HepG2 (cell line): ENCODE data around the gene KLHL21. TPM values are rescaled to one million over a fixed set of nuclear protein-coding genes. Genes with fewer than 3 reads are reported as not detected.
A peak's percentile ranks its signal among the peaks of the same experiment; 100 is the strongest.

Experiments used
- PBX3 ChIP-seq: sonication (generic); formaldehyde crosslinking; IDR thresholded peaks from 2 replicates; pipeline ENCODE4 v1.8.1; 2023; ENCODE audit warnings: missing genetic modification reagents, inconsistent platforms, borderline replicate concordance
- PHF8 ChIP-seq: sonication (generic); formaldehyde crosslinking; IDR thresholded peaks from 2 replicates; pipeline ENCODE4 v1.5.0; 2020; ENCODE audit warnings: missing genetic modification reagents
- TRAFD1 ChIP-seq: sonication (generic); formaldehyde crosslinking; IDR thresholded peaks from 2 replicates; pipeline ENCODE4 v1.5.1; 2020; ENCODE audit warnings: missing genetic modification reagents, mild to moderate bottlenecking, borderline replicate concordance
- ZBTB2 ChIP-seq: sonication (generic); formaldehyde crosslinking; IDR thresholded peaks from 2 replicates; pipeline ENCODE4 v1.8.0; 2022; ENCODE audit warnings: low read depth, missing genetic modification reagents
- ZNF879 ChIP-seq: sonication (generic); formaldehyde crosslinking; IDR thresholded peaks from 2 replicates; pipeline ENCODE4 v1.8.1; 2023; ENCODE audit warnings: missing genetic modification reagents
- ZZZ3 ChIP-seq: sonication (generic); formaldehyde crosslinking; IDR thresholded peaks from 2 replicates; pipeline ENCODE4 v1.4.0; 2020; ENCODE audit warnings: missing genetic modification reagents, mild to moderate bottlenecking, borderline replicate concordance
- polyA plus RNA-seq, 8 experiments: library from polyadenylated mRNA; depleted of rRNA in 3 of 8; stranded (reverse) in 7 of 8; unstranded in 1 of 8; fragments of >200 nt; fragmentation: Illumina TruSeq in 4 of 8; extraction: Trizol in 4 of 8; gene quantifications; 2 replicates each; pipeline versions ENCODE4 v1.2.1 to v1.2.3, GENCODE V29; 2011 to 2016; ENCODE audit warnings: low read depth in 4 of 8, missing spikeins in 1 of 8, mixed read lengths in 1 of 8; ENCODE audit not compliant: insufficient read depth in 1 of 8
- total RNA-seq, 5 experiments: library from RNA; depleted of rRNA; stranded (reverse); fragments of >200 nt; fragmentation: Illumina TruSeq; extraction: Trizol; gene quantifications; 2 replicates each; pipeline ENCODE4 v1.2.3, GENCODE V29; 2016; ENCODE audit warnings: low read depth in 1 of 5
- TF ChIP-seq, protein P1 (sequence below): sonication (generic); formaldehyde crosslinking; IDR thresholded peaks from 2 replicates; pipeline ENCODE4 v1.4.0; 2020; ENCODE audit warnings: mild to moderate bottlenecking, missing genetic modification reagents
- TF ChIP-seq, protein P2 (sequence below): IDR thresholded peaks from 2 replicates; pipeline ENCODE4 v1.6.1; 2012; ENCODE audit warnings: low read length, improper control_type of control experiment

Gene KLHL21
- total and polyA plus RNA-seq, 2 of the 13 experiments (the other 11 are each of a cell fraction or from before 2014, with no cell fraction given) = 14.8 to 25.0 TPM

DNA sequence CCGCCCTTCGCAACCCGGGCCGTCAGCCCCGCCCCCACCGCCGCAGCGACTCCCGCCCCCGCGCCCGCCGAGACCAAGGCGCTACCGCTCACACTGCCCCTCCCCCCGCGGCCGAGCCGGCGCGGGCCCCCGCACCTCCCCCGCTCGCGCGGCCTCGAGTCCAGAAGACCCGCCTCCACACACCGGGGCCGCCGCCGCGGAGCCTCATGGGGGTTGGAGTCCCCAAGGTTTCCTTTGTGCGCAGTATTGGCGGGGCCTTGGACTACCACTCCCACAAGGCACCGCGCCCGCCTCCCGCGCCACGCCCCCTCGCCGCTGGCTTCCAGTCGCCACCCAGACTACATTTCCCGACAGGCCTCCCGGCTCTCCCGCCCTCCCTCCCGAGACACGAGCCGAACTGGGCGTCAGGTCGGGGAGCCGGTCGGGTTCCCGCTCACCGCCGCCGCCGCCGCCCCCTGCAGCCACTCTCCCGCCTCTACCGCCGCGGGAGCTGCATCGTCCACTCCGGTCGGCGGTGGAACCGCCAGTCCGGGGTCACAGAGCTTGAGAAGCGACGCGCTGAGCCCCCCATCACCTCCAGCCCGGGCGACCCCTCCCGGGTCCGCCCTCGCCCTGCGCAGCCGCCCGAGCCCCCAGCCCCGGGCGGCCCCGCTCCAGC lies 10.8 kb upstream of the KLHL21 start, which contains the start of gene PHF13 (continued):
- TF ChIP-seq, protein P1, sequence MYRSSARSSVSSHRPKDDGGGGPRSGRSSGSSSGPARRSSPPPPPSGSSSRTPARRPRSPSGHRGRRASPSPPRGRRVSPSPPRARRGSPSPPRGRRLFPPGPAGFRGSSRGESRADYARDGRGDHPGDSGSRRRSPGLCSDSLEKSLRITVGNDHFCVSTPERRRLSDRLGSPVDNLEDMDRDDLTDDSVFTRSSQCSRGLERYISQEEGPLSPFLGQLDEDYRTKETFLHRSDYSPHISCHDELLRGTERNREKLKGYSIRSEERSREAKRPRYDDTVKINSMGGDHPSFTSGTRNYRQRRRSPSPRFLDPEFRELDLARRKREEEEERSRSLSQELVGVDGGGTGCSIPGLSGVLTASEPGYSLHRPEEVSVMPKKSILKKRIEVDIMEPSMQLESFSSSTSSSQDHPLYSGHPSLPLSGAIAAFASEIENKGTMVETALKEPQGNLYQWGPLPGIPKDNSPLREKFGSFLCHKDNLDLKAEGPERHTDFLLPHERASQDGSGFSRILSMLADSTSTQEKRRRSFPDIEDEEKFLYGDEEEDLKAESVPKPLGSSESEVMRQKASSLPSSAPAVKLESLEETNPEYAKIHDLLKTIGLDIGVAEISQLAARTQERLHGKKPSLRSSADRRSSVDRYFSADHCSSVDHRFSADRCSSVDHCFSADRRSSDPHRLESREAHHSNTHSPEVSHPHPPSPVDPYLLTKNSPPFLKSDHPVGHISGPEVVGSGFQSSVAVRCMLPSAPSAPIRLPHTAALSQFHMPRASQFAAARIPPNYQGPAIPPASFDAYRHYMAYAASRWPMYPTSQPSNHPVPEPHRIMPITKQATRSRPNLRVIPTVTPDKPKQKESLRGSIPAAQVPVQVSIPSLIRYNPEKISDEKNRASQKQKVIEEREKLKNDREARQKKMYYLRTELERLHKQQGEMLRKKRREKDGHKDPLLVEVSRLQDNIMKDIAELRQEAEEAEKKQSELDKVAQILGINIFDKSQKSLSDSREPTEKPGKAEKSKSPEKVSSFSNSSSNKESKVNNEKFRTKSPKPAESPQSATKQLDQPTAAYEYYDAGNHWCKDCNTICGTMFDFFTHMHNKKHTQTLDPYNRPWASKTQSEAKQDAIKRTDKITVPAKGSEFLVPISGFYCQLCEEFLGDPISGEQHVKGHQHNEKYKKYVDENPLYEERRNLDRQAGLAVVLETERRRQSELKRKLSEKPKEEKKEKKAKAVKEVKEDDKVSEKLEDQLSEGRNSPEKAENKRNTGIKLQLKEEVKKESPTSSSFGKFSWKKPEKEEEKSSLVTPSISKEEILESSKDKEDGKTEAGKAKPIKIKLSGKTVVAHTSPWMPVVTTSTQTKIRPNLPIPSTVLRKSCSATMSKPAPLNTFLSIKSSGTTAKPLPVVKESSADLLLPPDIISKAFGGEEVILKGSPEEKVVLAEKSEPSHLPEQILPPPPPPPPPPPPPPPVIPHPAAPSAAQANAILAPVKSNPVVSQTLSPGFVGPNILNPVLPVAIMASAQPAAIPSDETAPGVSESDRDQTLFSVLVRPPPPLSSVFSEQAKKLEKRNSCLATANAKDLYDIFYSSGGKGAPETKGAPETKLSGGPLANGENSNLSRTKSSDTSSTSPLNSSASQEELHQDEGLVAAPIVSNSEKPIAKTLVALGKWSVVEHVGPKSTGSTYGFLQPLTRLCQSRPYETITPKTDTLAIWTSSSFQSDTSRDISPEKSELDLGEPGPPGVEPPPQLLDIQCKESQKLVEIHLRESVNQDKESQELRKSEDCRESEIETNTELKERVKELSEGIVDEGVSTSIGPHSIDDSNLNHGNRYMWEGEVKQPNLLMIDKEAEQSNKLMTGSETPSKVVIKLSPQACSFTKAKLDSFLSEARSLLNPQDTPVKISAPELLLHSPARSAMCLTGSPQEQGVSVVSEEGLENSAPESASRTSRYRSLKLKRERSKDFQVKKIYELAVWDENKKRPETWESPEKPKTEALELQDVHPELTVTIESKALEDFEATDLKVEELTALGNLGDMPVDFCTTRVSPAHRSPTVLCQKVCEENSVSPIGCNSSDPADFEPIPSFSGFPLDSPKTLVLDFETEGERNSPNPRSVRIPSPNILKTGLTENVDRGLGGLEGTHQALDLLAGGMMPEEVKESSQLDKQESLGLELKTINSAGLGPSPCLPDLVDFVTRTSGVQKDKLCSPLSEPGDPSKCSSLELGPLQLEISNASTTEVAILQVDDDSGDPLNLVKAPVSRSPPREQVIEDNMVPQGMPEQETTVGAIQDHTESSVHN (CRISPR knock-in tag) = no peak
- TF ChIP-seq, protein P2, sequence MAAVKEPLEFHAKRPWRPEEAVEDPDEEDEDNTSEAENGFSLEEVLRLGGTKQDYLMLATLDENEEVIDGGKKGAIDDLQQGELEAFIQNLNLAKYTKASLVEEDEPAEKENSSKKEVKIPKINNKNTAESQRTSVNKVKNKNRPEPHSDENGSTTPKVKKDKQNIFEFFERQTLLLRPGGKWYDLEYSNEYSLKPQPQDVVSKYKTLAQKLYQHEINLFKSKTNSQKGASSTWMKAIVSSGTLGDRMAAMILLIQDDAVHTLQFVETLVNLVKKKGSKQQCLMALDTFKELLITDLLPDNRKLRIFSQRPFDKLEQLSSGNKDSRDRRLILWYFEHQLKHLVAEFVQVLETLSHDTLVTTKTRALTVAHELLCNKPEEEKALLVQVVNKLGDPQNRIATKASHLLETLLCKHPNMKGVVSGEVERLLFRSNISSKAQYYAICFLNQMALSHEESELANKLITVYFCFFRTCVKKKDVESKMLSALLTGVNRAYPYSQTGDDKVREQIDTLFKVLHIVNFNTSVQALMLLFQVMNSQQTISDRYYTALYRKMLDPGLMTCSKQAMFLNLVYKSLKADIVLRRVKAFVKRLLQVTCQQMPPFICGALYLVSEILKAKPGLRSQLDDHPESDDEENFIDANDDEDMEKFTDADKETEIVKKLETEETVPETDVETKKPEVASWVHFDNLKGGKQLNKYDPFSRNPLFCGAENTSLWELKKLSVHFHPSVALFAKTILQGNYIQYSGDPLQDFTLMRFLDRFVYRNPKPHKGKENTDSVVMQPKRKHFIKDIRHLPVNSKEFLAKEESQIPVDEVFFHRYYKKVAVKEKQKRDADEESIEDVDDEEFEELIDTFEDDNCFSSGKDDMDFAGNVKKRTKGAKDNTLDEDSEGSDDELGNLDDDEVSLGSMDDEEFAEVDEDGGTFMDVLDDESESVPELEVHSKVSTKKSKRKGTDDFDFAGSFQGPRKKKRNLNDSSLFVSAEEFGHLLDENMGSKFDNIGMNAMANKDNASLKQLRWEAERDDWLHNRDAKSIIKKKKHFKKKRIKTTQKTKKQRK = no peak
- TF ChIP-seq ZBTB2 (CRISPR knock-in tag) = peak; percentile 99
- no peak for TF ChIP-seq ZZZ3 (CRISPR knock-in tag)
- no peak for TF ChIP-seq PBX3 (CRISPR knock-in tag)
- TF ChIP-seq TRAFD1 (CRISPR knock-in tag) = no peak
- TF ChIP-seq PHF8 (CRISPR knock-in tag) = peak; percentile 41
- 0 out of 2 replicates have a peak, but pooled peaks have one; percentile 48 for TF ChIP-seq ZNF879 (CRISPR knock-in tag)
